Body of pancreas (tissue), 4 donors: ENCODE results near the gene PHLDA1.

Source experiments
- CTCF ChIP-seq, 7 experiments: fragments of 450-650 bp in 4 of 7; fragments of 200-600 bp in 3 of 7; sonication (generic) in 3 of 7; IDR thresholded peaks; one replicate each; pipeline ENCODE4 v1.5.1; 2016 to 2019; ENCODE audit warnings: antibody characterized with exemption in 7 of 7
- POLR2A ChIP-seq, 3 donors: fragments of 450-650 bp; IDR thresholded peaks; one replicate each; pipeline ENCODE4 v1.6.1; 2016; ENCODE audit warnings: antibody characterized with exemption in 3 of 3, mild to moderate bottlenecking in 2 of 3

GRCh38 chr12:76023069-76023690 lies 8.4 kb downstream of the PHLDA1 start:
- TF ChIP-seq CTCF (IDR thresholded peaks at IDR 0.05) (no peak), POLR2A (IDR thresholded peaks at IDR 0.05) (no peak)
